ENCODE data around the gene KRTAP10-6.
A peak's percentile ranks its signal among the peaks of the same experiment; 100 is the strongest.
"Not testable (repeated sequence)": the region's sequence is repeated elsewhere in the genome, so short reads cannot be mapped to it uniquely, and the experiment has no call there.

Gene KRTAP10-6

GRCh38 chr21:44592446-44593311, at the start of gene KRTAP10-6:
KRTAP10-6 (minus strand) TSS chr21:44592505; CDS start chr21:44592484, 21 bp downstream.
- H3K27me3 ChIP-seq: peaks cover 0 to 36% of the 10 kb centered on the region in 2 donors
- no peak for TF ChIP-seq CTCF (IDR thresholded peaks at IDR 0.05)
- DNase-seq: peak in 1 of 2 donors; percentile 59
- H3K27ac ChIP-seq: no peak within 1 kb of the TSS
- H3K4me1 ChIP-seq: no peaks in the 10 kb centered on the region
- H3K9me3 ChIP-seq: no peaks in the 10 kb centered on the region
- intact Hi-C loops (cut with DNase I; ENCODE audit: low total_unique reads): no loop called here
- no peak within 1 kb of the TSS for H3K4me3 ChIP-seq
- no peaks in the 10 kb centered on the region for H3K36me3 ChIP-seq

GRCh38 chr21:44640761-44641160, 48.5 kb upstream of the KRTAP10-6 start:
- Histone ChIP-seq H3K27me3 (peaks cover 0 to 25% of the 10 kb centered on the region in 2 donors), H3K4me3 (no peak overlapping the region), H3K36me3 (no peaks in the 10 kb centered on the region), H3K9me3 (peaks cover 0 to 17% (median 8%) of the 10 kb centered on the region in 3 donors), H3K4me1 (no peaks in the 10 kb centered on the region), H3K27ac (no peak overlapping the region)
- DNase-seq: no peak
- intact Hi-C loops (cut with DNase I; ENCODE audit: low total_unique reads): no loop called here
- no peak for TF ChIP-seq CTCF (IDR thresholded peaks at IDR 0.05)

GRCh38 chr21:44639331-44639655, 47.0 kb upstream of the KRTAP10-6 start:
- intact Hi-C loops (cut with DNase I; ENCODE audit: low total_unique reads): no loop called here

GRCh38 chr21:44638506-44639330, 46.4 kb upstream of the KRTAP10-6 start:
- Histone ChIP-seq H3K9me3 (peaks cover 0 to 11% (median 0%) of the 10 kb centered on the region in 3 donors), H3K27me3 (peaks cover 0 to 25% of the 10 kb centered on the region in 2 donors)
- H3K36me3 ChIP-seq; H3K27ac ChIP-seq; DNase-seq; H3K4me3 ChIP-seq; intact Hi-C loops (cut with DNase I; ENCODE audit: low total_unique reads); H3K4me1 ChIP-seq: not testable (repeated sequence)

More at GRCh38 chr21:44639331-44639655, 47.0 kb upstream of the KRTAP10-6 start:
- Histone ChIP-seq H3K4me1 (no peaks in the 10 kb centered on the region), H3K27me3 (peaks cover 0 to 25% of the 10 kb centered on the region in 2 donors), H3K9me3 (peaks cover 0 to 11% (median 0%) of the 10 kb centered on the region in 3 donors), H3K4me3 (no peak overlapping the region), H3K36me3 (no peaks in the 10 kb centered on the region), H3K27ac (no peak overlapping the region)
- TF ChIP-seq CTCF (IDR thresholded peaks at IDR 0.05): no peak
- DNase-seq: no peak

GRCh38 chr21:44637851-44638348, 45.6 kb upstream of the KRTAP10-6 start:
- intact Hi-C loops (cut with DNase I; ENCODE audit: low total_unique reads); H3K27ac ChIP-seq; H3K4me1 ChIP-seq; H3K4me3 ChIP-seq; DNase-seq; H3K36me3 ChIP-seq: not testable (repeated sequence)
- H3K27me3 ChIP-seq: peaks cover 0 to 25% of the 10 kb centered on the region in 2 donors
- peaks cover 0 to 13% (median 0%) of the 10 kb centered on the region in 3 donors for H3K9me3 ChIP-seq

- Histone ChIP-seq H3K4me3 (no peak within 1 kb of the TSS), H3K27ac (no peak within 1 kb of the TSS), H3K4me1 (no peaks in the 10 kb centered on the region), H3K9me3 (peaks cover 0 to 19% (median 3%) of the 10 kb centered on the region in 3 donors), H3K27me3 (peaks cover 0 to 25% of the 10 kb centered on the region in 2 donors), H3K36me3 (no peaks in the 10 kb centered on the region)
- intact Hi-C loops (cut with DNase I; ENCODE audit: low total_unique reads): no loop called here
- DNase-seq: no peak
- TF ChIP-seq CTCF (IDR thresholded peaks at IDR 0.05): no peak
These were observed 44.9 kb upstream of the KRTAP10-6 start, which contains the start of gene KRTAP10-10 for GRCh38 chr21:44637018-44637850. KRTAP10-10 (plus strand) TSS chr21:44637356; CDS start chr21:44637418, 62 bp downstream.

All from tibial artery (tissue), 4 donors.